Activated gamma-delta T cell treated with Interleukin-2 at 50 U/mL for 16 hours (primary cell): ENCODE results near the gene PRKACB.

Source experiments
- DNase-seq: peaks from one replicate; pipeline ENCODE4 v3.0.0-alpha.2; 2020

Gene PRKACB

GRCh38 chr1:84159533-84160240 lies 15.6 kb downstream of the PRKACB start:
- no peak for DNase-seq

GRCh38 chr1:84162295-84162694 lies 18.2 kb downstream of the PRKACB start:
- DNase-seq: no peak

- no peak for DNase-seq
Measured at GRCh38 chr1:84163123-84163931, 19.3 kb downstream of the PRKACB start.

GRCh38 chr1:84164161-84164560 lies 20.1 kb downstream of the PRKACB start:
- DNase-seq: no peak

- DNase-seq: no peak
Measured at GRCh38 chr1:84164567-84165021, 20.5 kb downstream of the PRKACB start.

- no peak for DNase-seq
Measured at GRCh38 chr1:84165601-84166000, 21.5 kb downstream of the PRKACB start.

GRCh38 chr1:84166797-84167196 lies 22.7 kb downstream of the PRKACB start:
- no peak for DNase-seq

- no peak for DNase-seq
Measured at GRCh38 chr1:84168783-84169182, 24.7 kb downstream of the PRKACB start.

- DNase-seq: no peak
Measured at GRCh38 chr1:84170171-84170570, 26.1 kb downstream of the PRKACB start.

GRCh38 chr1:84171481-84171880 lies 27.4 kb downstream of the PRKACB start:
- DNase-seq: no peak

GRCh38 chr1:84174051-84174556 lies 30.0 kb downstream of the PRKACB start:
- no peak for DNase-seq

GRCh38 chr1:84181350-84182005 lies 37.4 kb downstream of the PRKACB start:
- DNase-seq: no peak

GRCh38 chr1:84190455-84190854 lies 46.4 kb downstream of the PRKACB start:
- no peak for DNase-seq

- DNase-seq: no peak
Measured at GRCh38 chr1:84192681-84193080, 48.6 kb downstream of the PRKACB start.

GRCh38 chr1:84198832-84199231 lies 54.8 kb downstream of the PRKACB start:
- no peak for DNase-seq

- DNase-seq: no peak
Measured at GRCh38 chr1:84199257-84199656, 55.2 kb downstream of the PRKACB start.

- no peak for DNase-seq
Measured at GRCh38 chr1:84202126-84202525, 58.1 kb downstream of the PRKACB start.

GRCh38 chr1:84206375-84206774 lies 62.3 kb downstream of the PRKACB start:
- no peak for DNase-seq

- no peak for DNase-seq
Measured at GRCh38 chr1:84208935-84209334, 64.9 kb downstream of the PRKACB start.

- DNase-seq: no peak
Measured at GRCh38 chr1:84214115-84214956, 70.3 kb downstream of the PRKACB start.

- DNase-seq: no peak
Measured at GRCh38 chr1:84217239-84217638, 73.2 kb downstream of the PRKACB start.

GRCh38 chr1:84223751-84224432 lies 79.8 kb downstream of the PRKACB start:
- DNase-seq: no peak
